Measurements from ENCODE around the gene BABAM2.

DNA sequence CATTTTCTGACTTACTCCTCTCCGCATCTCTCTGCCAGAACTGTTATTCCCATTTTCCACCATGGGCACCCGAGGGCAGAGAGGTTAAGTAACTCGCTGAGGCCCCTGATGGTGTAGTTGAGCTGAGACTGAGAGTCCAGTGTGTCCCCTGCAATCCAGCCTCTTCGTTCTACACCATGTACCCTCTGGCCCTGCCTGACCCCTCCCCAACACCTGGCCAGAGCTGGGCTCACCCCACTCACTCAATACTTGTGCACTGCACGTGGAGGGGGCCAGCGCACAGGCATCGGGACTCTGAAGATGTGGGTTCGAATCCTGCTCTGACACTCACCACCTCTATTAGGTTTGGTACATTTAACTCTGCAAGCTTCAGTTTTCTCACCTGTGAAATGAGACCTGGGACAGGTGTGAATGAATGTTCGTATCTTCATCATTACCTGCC lies 477.8 kb downstream of the BABAM2 start:
- TF ChIP-seq CTCF (IDR thresholded peaks at IDR 0.05) (no peak), POLR2A (IDR thresholded peaks at IDR 0.05) (no peak)

Measured in thyroid gland (tissue), 4 donors.